ENCODE results near the gene RTL9.

DNA sequence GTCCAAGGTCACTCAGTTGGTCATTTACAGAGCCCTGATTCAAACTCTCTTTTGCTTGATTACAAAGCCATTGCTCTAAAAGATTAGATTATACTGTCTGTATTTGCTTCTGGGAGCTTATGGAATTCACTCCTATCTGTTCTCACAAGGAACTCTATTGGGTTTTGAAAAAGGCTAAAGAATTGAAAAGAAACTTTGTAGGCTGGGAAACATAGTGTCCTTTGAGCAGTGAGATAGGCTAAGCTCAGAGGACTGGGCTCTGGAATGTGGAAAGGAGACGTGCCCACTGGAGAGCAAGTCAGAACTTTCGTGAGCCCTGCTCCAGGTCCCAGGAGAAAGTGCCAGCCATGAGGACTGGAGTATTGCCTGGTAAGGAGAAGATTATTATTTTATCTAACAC lies at the start of gene RTL9:
- no peak for TF ChIP-seq POLR2AphosphoS5 (IDR thresholded peaks at IDR 0.05)
- no peak for TF ChIP-seq POLR2A (IDR thresholded peaks at IDR 0.05)
- TF ChIP-seq, protein P1, sequence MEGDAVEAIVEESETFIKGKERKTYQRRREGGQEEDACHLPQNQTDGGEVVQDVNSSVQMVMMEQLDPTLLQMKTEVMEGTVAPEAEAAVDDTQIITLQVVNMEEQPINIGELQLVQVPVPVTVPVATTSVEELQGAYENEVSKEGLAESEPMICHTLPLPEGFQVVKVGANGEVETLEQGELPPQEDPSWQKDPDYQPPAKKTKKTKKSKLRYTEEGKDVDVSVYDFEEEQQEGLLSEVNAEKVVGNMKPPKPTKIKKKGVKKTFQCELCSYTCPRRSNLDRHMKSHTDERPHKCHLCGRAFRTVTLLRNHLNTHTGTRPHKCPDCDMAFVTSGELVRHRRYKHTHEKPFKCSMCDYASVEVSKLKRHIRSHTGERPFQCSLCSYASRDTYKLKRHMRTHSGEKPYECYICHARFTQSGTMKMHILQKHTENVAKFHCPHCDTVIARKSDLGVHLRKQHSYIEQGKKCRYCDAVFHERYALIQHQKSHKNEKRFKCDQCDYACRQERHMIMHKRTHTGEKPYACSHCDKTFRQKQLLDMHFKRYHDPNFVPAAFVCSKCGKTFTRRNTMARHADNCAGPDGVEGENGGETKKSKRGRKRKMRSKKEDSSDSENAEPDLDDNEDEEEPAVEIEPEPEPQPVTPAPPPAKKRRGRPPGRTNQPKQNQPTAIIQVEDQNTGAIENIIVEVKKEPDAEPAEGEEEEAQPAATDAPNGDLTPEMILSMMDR (IDR thresholded peaks at IDR 0.05) = no peak
